OCI-LY1 (cell line): ENCODE results near the gene LRMDA.

Source experiments
- H2AFZ ChIP-seq: fragments of 200-600 bp; sonication (generic), shearing (Covaris generic); 2 replicates; pipeline ENCODE4 v1.6.0; 2014; ENCODE audit warnings: antibody characterized with exemption, mild to moderate bottlenecking, low read length
- H3F3A ChIP-seq: fragments of 200-600 bp; sonication (generic), shearing (Covaris generic); 2 replicates; pipeline ENCODE4 v1.6.0; 2014; ENCODE audit warnings: mild to moderate bottlenecking, antibody characterized with exemption, low read length, moderate library complexity; ENCODE audit not compliant: insufficient read depth
- H3K27ac ChIP-seq: fragments of 200-600 bp; sonication (generic); 2 replicates; pipeline ENCODE4 v1.5.1; 2014; ENCODE audit warnings: low read length, mixed run types, mild to moderate bottlenecking, low read depth; ENCODE audit not compliant: poor library complexity, severe bottlenecking
- H3K27me3 ChIP-seq: fragments of 200-600 bp; sonication (generic); 2 replicates; pipeline ENCODE4 v1.6.0; 2014; ENCODE audit warnings: antibody characterized with exemption, mild to moderate bottlenecking, low read length, moderate library complexity; ENCODE audit not compliant: insufficient read depth
- H3K36me3 ChIP-seq: fragments of 200-600 bp; sonication (generic); 2 replicates; pipeline ENCODE4 v1.6.1; 2014; ENCODE audit warnings: mild to moderate bottlenecking, antibody characterized with exemption, low read length, moderate library complexity, mixed read lengths; ENCODE audit not compliant: insufficient read depth
- H3K4me1 ChIP-seq: fragments of 200-600 bp; sonication (generic); 2 replicates; pipeline ENCODE4 v1.5.1; 2014; ENCODE audit warnings: mild to moderate bottlenecking, low read length, moderate library complexity; ENCODE audit not compliant: insufficient read depth, severe bottlenecking
- H3K4me2 ChIP-seq: fragments of 200-600 bp; sonication (generic), shearing (Covaris generic); 2 replicates; pipeline ENCODE4 v1.6.1; 2014; ENCODE audit warnings: low read length
- H3K4me3 ChIP-seq: fragments of 200-600 bp; sonication (generic); 2 replicates; pipeline ENCODE4 v1.5.1; 2014; ENCODE audit warnings: low read length, low read depth, mild to moderate bottlenecking, mixed read lengths; ENCODE audit not compliant: poor library complexity, severe bottlenecking
- H3K79me2 ChIP-seq: fragments of 200-600 bp; shearing (Covaris generic); 2 replicates; pipeline ENCODE4 v1.6.1; 2016; ENCODE audit warnings: mixed run types, low read length, mixed read lengths; ENCODE audit not compliant: insufficient read depth
- H3K9ac ChIP-seq: fragments of 200-600 bp; sonication (generic), shearing (Covaris generic); 2 replicates; pipeline ENCODE4 v1.6.1; 2014; ENCODE audit warnings: mild to moderate bottlenecking, low read length, mixed read lengths
- H3K9me2 ChIP-seq: fragments of 200-600 bp; sonication (generic), shearing (Covaris generic); 2 replicates; pipeline ENCODE4 v1.6.1; 2014; ENCODE audit warnings: low read depth, mild to moderate bottlenecking, low read length, mixed read lengths
- H3K9me3 ChIP-seq: fragments of 200-600 bp; shearing (Covaris generic); 2 replicates; pipeline ENCODE4 v1.6.1; 2014; ENCODE audit warnings: low read length, mixed read lengths
- H4K20me1 ChIP-seq: fragments of 200-600 bp; sonication (generic), shearing (Covaris generic); 2 replicates; pipeline ENCODE4 v1.6.0; 2016; ENCODE audit warnings: mild to moderate bottlenecking, low read length; ENCODE audit not compliant: insufficient read depth
- EZH2 ChIP-seq: fragments of 200-600 bp; sonication (generic), shearing (Covaris generic); IDR thresholded peaks from 2 replicates; pipeline ENCODE4 v1.8.0; 2017; ENCODE audit warnings: borderline replicate concordance, mixed run types, mild to moderate bottlenecking, antibody characterized with exemption, low read length, moderate library complexity, mixed read lengths
- TF ChIP-seq, protein P1 (sequence below): fragments of 200-600 bp; sonication (generic), shearing (Covaris generic); IDR thresholded peaks from 2 replicates; pipeline ENCODE4 v1.5.1; 2017; ENCODE audit warnings: mild to moderate bottlenecking, antibody characterized with exemption, low read length, moderate library complexity, mixed read lengths

LRMDA gene

DNA sequence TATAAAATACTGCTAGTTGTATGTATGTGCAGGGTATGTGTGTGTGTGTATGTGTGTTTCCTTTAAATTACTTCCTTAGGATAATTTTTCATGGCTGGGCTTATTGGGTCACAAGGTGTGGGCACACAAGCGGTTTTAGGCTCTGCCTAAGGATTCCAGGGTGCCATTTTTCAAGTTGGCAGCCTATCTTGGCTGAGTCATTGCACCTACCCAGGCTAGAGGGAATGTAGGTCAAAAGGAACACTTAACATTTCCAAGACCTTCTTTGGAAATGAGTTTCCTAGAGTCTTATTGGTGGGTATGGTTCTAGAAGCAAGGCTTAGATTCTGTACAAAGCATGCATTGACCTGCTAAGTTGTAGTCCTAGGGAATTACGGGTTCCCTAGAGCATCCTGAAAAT, 642.1 kb downstream of the LRMDA start:
- no peak for TF ChIP-seq EZH2
- TF ChIP-seq, protein P1, sequence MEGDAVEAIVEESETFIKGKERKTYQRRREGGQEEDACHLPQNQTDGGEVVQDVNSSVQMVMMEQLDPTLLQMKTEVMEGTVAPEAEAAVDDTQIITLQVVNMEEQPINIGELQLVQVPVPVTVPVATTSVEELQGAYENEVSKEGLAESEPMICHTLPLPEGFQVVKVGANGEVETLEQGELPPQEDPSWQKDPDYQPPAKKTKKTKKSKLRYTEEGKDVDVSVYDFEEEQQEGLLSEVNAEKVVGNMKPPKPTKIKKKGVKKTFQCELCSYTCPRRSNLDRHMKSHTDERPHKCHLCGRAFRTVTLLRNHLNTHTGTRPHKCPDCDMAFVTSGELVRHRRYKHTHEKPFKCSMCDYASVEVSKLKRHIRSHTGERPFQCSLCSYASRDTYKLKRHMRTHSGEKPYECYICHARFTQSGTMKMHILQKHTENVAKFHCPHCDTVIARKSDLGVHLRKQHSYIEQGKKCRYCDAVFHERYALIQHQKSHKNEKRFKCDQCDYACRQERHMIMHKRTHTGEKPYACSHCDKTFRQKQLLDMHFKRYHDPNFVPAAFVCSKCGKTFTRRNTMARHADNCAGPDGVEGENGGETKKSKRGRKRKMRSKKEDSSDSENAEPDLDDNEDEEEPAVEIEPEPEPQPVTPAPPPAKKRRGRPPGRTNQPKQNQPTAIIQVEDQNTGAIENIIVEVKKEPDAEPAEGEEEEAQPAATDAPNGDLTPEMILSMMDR: no peak

DNA sequence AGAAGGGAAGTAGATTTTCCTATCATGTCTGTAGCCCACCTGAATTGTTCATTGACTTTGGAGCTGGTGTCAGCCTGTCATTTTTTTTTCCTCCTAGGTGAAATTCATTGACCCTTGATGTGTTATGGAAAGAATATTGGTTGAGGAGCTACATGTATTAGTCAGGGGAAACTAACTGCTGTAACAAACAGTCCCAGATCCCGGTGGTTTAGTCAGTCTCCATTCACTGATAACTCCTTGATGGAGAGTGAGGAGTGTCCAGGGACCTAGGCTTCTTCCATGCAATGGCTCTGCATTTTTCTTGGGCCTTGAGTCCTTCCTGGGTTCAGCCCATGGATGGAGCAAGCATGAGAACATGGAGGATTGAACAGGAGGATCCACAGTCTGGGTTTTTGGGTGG, 643.2 kb downstream of the LRMDA start:
- no peak overlapping the region for H2AFZ ChIP-seq
- no peaks in the 10 kb centered on the region for H3F3A ChIP-seq
- H3K9me2 ChIP-seq: no peaks in the 10 kb centered on the region
- H3K9me3 ChIP-seq: no peaks in the 10 kb centered on the region
- H3K27me3 ChIP-seq: no peaks in the 10 kb centered on the region; the same call in 1 of the 2 replicates
- no peaks in the 10 kb centered on the region for H3K36me3 ChIP-seq
- no peaks in the 10 kb centered on the region for H4K20me1 ChIP-seq
- no peaks in the 10 kb centered on the region for H3K4me1 ChIP-seq
- H3K27ac ChIP-seq: no peak overlapping the region
- no peak for TF ChIP-seq EZH2
- TF ChIP-seq, protein P1: no peak
- H3K4me2 ChIP-seq: no peak overlapping the region
- H3K79me2 ChIP-seq: no peaks in the 10 kb centered on the region
- no peak overlapping the region for H3K9ac ChIP-seq
- no peak overlapping the region for H3K4me3 ChIP-seq

More for the DNA sequence above, 642.1 kb downstream of the LRMDA start:
- H4K20me1 ChIP-seq: no peaks in the 10 kb centered on the region
- no peak overlapping the region for H3K4me3 ChIP-seq
- H3F3A ChIP-seq: no peaks in the 10 kb centered on the region
- H2AFZ ChIP-seq: no peak overlapping the region
- H3K4me1 ChIP-seq: no peaks in the 10 kb centered on the region
- H3K36me3 ChIP-seq: no peaks in the 10 kb centered on the region
- H3K27me3 ChIP-seq: no peaks in the 10 kb centered on the region
- H3K27ac ChIP-seq: no peak overlapping the region
- H3K9me3 ChIP-seq: no peaks in the 10 kb centered on the region
- no peaks in the 10 kb centered on the region for H3K9me2 ChIP-seq
- no peaks in the 10 kb centered on the region for H3K79me2 ChIP-seq
- H3K9ac ChIP-seq: no peak overlapping the region
- H3K4me2 ChIP-seq: no peak overlapping the region

DNA sequence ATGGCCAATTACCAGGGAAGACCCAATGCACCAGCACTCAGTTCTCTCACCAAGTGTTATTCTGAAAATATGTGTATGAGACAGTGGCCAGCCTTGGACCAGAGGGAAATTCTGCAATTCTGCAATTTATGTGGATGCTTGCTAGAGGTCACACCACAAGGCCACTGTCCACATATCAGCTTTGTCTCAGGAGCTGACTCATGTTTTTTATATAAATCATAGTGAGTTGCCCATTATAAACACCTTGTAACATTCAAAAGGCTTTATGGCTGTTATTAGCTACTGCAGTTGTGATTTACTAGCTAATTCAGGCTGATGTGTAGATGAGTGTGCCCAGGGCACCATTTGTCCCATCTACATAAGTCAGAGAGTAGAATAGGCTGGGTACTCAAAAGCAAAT, 649.0 kb downstream of the LRMDA start:
- Histone ChIP-seq H2AFZ (no peak overlapping the region), H3F3A (no peaks in the 10 kb centered on the region), H3K36me3 (no peaks in the 10 kb centered on the region), H3K4me2 (no peak overlapping the region), H3K79me2 (no peaks in the 10 kb centered on the region), H3K27ac (no peak overlapping the region), H3K9ac (no peak overlapping the region), H3K4me3 (no peak overlapping the region), H3K4me1 (no peaks in the 10 kb centered on the region), H3K27me3 (no peaks in the 10 kb centered on the region; the same call in 1 of the 2 replicates), H3K9me2 (no peaks in the 10 kb centered on the region), H3K9me3 (no peaks in the 10 kb centered on the region), H4K20me1 (no peaks in the 10 kb centered on the region)
- TF ChIP-seq, protein P1: no peak
- TF ChIP-seq EZH2: no peak
